WTC11 (cell line): ENCODE measurements around the gene GNA12. TPM values are rescaled to one million over a fixed set of nuclear protein-coding genes. Genes with fewer than 3 reads are reported as not detected.
A peak's percentile ranks its signal among the peaks of the same experiment; 100 is the strongest.

Experiments used
- ATAC-seq: fragments of 200-7000 bp; cut with Tn5 transposase; 2 replicates; pipeline ENCODE4 v1.10.0; 2021; ENCODE audit warnings: mild to moderate bottlenecking, moderate library complexity
- CTCF ChIA-PET: fragments of 300-600 bp; sonication (Branson Sonifier 250); formaldehyde crosslinking; loops from one replicate; lab custom pipeline; 2021; ENCODE audit warnings: antibody characterized with exemption; lab: Charles Lee
- POLR2A ChIA-PET: fragments of 350-600 bp; sonication (Branson Sonifier 250); formaldehyde crosslinking; loops from one replicate; lab custom pipeline; 2021; ENCODE audit warnings: antibody characterized with exemption; lab: Charles Lee
- DNase-seq: peaks from one replicate; pipeline ENCODE4 v3.0.0; 2021; ENCODE audit warnings: low spot score
- H3K27ac Mint-ChIP-seq: 2 replicates; pipeline ENCODE4 v1.8.0; 2021; ENCODE audit warnings: mixed read lengths
- H3K27me3 Mint-ChIP-seq: 2 replicates; pipeline ENCODE4 v1.8.0; 2021; ENCODE audit warnings: low read depth, mild to moderate bottlenecking, moderate library complexity, mixed read lengths
- H3K36me3 Mint-ChIP-seq: 2 replicates; pipeline ENCODE4 v1.8.0; 2021; ENCODE audit warnings: mixed read lengths
- H3K4me1 Mint-ChIP-seq: 2 replicates; pipeline ENCODE4 v1.8.0; 2022; ENCODE audit warnings: mixed read lengths
- H3K4me3 Mint-ChIP-seq: 2 replicates; pipeline ENCODE4 v1.8.0; 2021; ENCODE audit warnings: mild to moderate bottlenecking, moderate library complexity, mixed read lengths
- H3K9me3 Mint-ChIP-seq: 2 replicates; pipeline ENCODE4 v1.8.0; 2021; ENCODE audit warnings: mixed read lengths
- ATF1 ChIP-seq: sonication (generic); formaldehyde crosslinking; IDR thresholded peaks from 2 replicates; pipeline ENCODE4 v1.8.1; 2023; ENCODE audit warnings: mild to moderate bottlenecking, moderate library complexity, missing genetic modification reagents
- CBFB ChIP-seq: sonication (generic); formaldehyde crosslinking; IDR thresholded peaks from 2 replicates; pipeline ENCODE4 v1.8.1; 2022; ENCODE audit warnings: mild to moderate bottlenecking, low read depth, missing genetic modification reagents
- CREM ChIP-seq: sonication (generic); formaldehyde crosslinking; IDR thresholded peaks from 2 replicates; pipeline ENCODE4 v1.8.1; 2022; ENCODE audit warnings: mild to moderate bottlenecking, missing genetic modification reagents, moderate library complexity
- FOXJ3 ChIP-seq: sonication (generic); formaldehyde crosslinking; IDR thresholded peaks from 2 replicates; pipeline ENCODE4 v1.9.0; 2021; ENCODE audit warnings: missing genetic modification reagents, mild to moderate bottlenecking, borderline replicate concordance
- FOXP1 ChIP-seq: sonication (generic); formaldehyde crosslinking; IDR thresholded peaks from 2 replicates; pipeline ENCODE4 v1.8.0; 2022; ENCODE audit warnings: missing genetic modification reagents, mild to moderate bottlenecking, moderate library complexity, borderline replicate concordance
- JAZF1 ChIP-seq: fragments of 250-450 bp; sonication (Bioruptor Pico); IDR thresholded peaks from 2 replicates; pipeline ENCODE4 v1.9.0; 2021; ENCODE audit warnings: moderate library complexity, mild to moderate bottlenecking, inconsistent platforms
- JUN ChIP-seq: sonication (generic); formaldehyde crosslinking; IDR thresholded peaks from 2 replicates; pipeline ENCODE4 v1.8.0; 2023; ENCODE audit warnings: mild to moderate bottlenecking, missing genetic modification reagents
- MXD4 ChIP-seq: fragments of 250-450 bp; sonication (Bioruptor Pico); IDR thresholded peaks from 2 replicates; pipeline ENCODE4 v1.8.0; 2021; ENCODE audit warnings: mild to moderate bottlenecking, moderate library complexity, borderline replicate concordance
- NFYB ChIP-seq: sonication (generic); formaldehyde crosslinking; conservative IDR thresholded peaks from 2 replicates; pipeline ENCODE4 v1.8.0; 2022; ENCODE audit warnings: low read depth, missing genetic modification reagents
- RORB ChIP-seq: fragments of 250-450 bp; sonication (Bioruptor Pico); IDR thresholded peaks from 2 replicates; pipeline ENCODE4 v1.9.0; 2021; ENCODE audit warnings: mild to moderate bottlenecking
- TCF7 ChIP-seq: sonication (generic); formaldehyde crosslinking; IDR thresholded peaks from 2 replicates; pipeline ENCODE4 v1.8.0; 2022; ENCODE audit warnings: mild to moderate bottlenecking, low read depth, missing genetic modification reagents, moderate library complexity
- TEAD1 ChIP-seq: sonication (generic); formaldehyde crosslinking; IDR thresholded peaks from 2 replicates; pipeline ENCODE4 v1.8.0; 2022; ENCODE audit warnings: mild to moderate bottlenecking, missing genetic modification reagents
- ZNF263 ChIP-seq: sonication (generic); formaldehyde crosslinking; IDR thresholded peaks from 2 replicates; pipeline ENCODE4 v1.8.1; 2022; ENCODE audit warnings: low read depth, mild to moderate bottlenecking, moderate library complexity, missing genetic modification reagents
- ZNF396 ChIP-seq: fragments of 250-450 bp; sonication (Bioruptor Pico); IDR thresholded peaks from 2 replicates; pipeline ENCODE4 v1.8.0; 2021; ENCODE audit warnings: mild to moderate bottlenecking, moderate library complexity, borderline replicate concordance
- total RNA-seq: library from RNA; stranded (reverse); gene quantifications from 3 replicates; pipeline ENCODE4 v1.2.3, GENCODE V29; 2021
- TF ChIP-seq, protein P1 (sequence below): sonication (generic); formaldehyde crosslinking; IDR thresholded peaks from 2 replicates; pipeline ENCODE4 v1.8.1; 2023; ENCODE audit warnings: mild to moderate bottlenecking, missing genetic modification reagents, borderline replicate concordance
- TF ChIP-seq, protein P2 (sequence below): sonication (generic); formaldehyde crosslinking; IDR thresholded peaks from 2 replicates; pipeline ENCODE4 v1.8.0; 2023; ENCODE audit warnings: missing genetic modification reagents
- TF ChIP-seq, protein P3 (sequence below): sonication (generic); formaldehyde crosslinking; IDR thresholded peaks from 2 replicates; pipeline ENCODE4 v1.8.1; 2023; ENCODE audit warnings: mild to moderate bottlenecking, missing genetic modification reagents, moderate library complexity
- TF ChIP-seq, protein P4 (sequence below): fragments of 250-450 bp; sonication (Bioruptor Pico); IDR thresholded peaks from 2 replicates; pipeline ENCODE4 v1.9.0; 2021; ENCODE audit warnings: mild to moderate bottlenecking, borderline replicate concordance
- TF ChIP-seq, protein P5 (sequence below): sonication (generic); formaldehyde crosslinking; IDR thresholded peaks from 2 replicates; pipeline ENCODE4 v1.8.1; 2023; ENCODE audit warnings: mild to moderate bottlenecking, missing genetic modification reagents
- TF ChIP-seq, protein P6 (sequence below): sonication (generic); formaldehyde crosslinking; IDR thresholded peaks from 2 replicates; pipeline ENCODE4 v1.8.0; 2022; ENCODE audit warnings: mild to moderate bottlenecking, missing genetic modification reagents

GNA12 gene
- total RNA-seq, 1 experiment from 2014 or later = 99.6 TPM

DNA sequence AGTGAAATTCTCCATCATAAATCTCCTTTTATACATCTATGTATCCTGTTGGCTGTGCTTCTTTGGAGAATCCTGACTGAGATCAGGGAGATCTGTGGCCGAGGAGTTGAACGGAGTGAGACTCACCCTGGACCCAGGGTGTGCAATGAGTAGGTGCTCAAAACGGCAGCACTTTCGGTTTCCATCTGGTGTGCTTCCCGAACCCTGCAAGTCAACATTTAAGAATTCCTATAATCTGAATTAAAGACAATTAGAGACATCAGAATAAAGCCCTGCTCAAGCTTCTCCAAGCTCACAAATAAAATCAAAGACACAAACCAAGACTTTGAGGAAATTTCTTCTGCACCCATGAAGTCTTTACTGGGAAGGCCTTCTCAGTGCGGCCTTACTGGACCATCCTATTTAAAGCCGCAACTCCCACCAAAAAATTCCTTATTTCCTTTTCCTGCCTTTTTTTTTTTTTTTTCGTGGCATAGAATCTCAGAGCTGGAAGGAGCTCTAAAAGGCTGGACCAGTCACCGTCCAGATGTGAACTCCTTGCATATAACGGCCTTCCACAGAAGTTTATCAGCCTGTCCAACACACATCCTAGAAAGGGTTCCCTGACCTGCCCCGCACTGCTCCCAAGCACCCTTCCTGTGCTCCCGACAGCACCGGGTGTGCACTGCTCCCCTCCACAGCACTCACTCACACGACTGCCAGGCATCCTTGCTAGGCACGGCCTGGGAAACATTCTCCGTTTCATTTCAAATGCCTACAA is 29.7 kb downstream of the GNA12 start:
- POLR2A ChIA-PET = interaction anchor here (1.0 to 1.9 kb wide), 2 partner anchors 11 kb away, joined by 4 to 6 read pairs; no protein-coding TSS in a partner anchor
- TF ChIP-seq CREM (CRISPR knock-in tag) (no peak), JUN (CRISPR knock-in tag) (no peak), ATF1 (CRISPR knock-in tag) (no peak), JAZF1 (CRISPR knock-in tag) (no peak), ZNF396 (CRISPR knock-in tag) (no peak), TCF7 (CRISPR knock-in tag) (no peak), MXD4 (no peak), NFYB (CRISPR knock-in tag) (no peak), TEAD1 (no peak), FOXP1 (CRISPR knock-in tag) (no peak), FOXJ3 (CRISPR knock-in tag) (no peak), CBFB (CRISPR knock-in tag) (no peak), ZNF263 (CRISPR knock-in tag) (no peak), RORB (CRISPR knock-in tag) (no peak)
- TF ChIP-seq, protein P1, sequence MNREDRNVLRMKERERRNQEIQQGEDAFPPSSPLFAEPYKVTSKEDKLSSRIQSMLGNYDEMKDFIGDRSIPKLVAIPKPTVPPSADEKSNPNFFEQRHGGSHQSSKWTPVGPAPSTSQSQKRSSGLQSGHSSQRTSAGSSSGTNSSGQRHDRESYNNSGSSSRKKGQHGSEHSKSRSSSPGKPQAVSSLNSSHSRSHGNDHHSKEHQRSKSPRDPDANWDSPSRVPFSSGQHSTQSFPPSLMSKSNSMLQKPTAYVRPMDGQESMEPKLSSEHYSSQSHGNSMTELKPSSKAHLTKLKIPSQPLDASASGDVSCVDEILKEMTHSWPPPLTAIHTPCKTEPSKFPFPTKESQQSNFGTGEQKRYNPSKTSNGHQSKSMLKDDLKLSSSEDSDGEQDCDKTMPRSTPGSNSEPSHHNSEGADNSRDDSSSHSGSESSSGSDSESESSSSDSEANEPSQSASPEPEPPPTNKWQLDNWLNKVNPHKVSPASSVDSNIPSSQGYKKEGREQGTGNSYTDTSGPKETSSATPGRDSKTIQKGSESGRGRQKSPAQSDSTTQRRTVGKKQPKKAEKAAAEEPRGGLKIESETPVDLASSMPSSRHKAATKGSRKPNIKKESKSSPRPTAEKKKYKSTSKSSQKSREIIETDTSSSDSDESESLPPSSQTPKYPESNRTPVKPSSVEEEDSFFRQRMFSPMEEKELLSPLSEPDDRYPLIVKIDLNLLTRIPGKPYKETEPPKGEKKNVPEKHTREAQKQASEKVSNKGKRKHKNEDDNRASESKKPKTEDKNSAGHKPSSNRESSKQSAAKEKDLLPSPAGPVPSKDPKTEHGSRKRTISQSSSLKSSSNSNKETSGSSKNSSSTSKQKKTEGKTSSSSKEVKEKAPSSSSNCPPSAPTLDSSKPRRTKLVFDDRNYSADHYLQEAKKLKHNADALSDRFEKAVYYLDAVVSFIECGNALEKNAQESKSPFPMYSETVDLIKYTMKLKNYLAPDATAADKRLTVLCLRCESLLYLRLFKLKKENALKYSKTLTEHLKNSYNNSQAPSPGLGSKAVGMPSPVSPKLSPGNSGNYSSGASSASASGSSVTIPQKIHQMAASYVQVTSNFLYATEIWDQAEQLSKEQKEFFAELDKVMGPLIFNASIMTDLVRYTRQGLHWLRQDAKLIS (CRISPR knock-in tag) = no peak
- TF ChIP-seq, protein P2, sequence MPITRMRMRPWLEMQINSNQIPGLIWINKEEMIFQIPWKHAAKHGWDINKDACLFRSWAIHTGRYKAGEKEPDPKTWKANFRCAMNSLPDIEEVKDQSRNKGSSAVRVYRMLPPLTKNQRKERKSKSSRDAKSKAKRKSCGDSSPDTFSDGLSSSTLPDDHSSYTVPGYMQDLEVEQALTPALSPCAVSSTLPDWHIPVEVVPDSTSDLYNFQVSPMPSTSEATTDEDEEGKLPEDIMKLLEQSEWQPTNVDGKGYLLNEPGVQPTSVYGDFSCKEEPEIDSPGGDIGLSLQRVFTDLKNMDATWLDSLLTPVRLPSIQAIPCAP = no peak
- TF ChIP-seq, protein P3, sequence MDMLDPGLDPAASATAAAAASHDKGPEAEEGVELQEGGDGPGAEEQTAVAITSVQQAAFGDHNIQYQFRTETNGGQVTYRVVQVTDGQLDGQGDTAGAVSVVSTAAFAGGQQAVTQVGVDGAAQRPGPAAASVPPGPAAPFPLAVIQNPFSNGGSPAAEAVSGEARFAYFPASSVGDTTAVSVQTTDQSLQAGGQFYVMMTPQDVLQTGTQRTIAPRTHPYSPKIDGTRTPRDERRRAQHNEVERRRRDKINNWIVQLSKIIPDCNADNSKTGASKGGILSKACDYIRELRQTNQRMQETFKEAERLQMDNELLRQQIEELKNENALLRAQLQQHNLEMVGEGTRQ (CRISPR knock-in tag) = no peak
- TF ChIP-seq, protein P4, sequence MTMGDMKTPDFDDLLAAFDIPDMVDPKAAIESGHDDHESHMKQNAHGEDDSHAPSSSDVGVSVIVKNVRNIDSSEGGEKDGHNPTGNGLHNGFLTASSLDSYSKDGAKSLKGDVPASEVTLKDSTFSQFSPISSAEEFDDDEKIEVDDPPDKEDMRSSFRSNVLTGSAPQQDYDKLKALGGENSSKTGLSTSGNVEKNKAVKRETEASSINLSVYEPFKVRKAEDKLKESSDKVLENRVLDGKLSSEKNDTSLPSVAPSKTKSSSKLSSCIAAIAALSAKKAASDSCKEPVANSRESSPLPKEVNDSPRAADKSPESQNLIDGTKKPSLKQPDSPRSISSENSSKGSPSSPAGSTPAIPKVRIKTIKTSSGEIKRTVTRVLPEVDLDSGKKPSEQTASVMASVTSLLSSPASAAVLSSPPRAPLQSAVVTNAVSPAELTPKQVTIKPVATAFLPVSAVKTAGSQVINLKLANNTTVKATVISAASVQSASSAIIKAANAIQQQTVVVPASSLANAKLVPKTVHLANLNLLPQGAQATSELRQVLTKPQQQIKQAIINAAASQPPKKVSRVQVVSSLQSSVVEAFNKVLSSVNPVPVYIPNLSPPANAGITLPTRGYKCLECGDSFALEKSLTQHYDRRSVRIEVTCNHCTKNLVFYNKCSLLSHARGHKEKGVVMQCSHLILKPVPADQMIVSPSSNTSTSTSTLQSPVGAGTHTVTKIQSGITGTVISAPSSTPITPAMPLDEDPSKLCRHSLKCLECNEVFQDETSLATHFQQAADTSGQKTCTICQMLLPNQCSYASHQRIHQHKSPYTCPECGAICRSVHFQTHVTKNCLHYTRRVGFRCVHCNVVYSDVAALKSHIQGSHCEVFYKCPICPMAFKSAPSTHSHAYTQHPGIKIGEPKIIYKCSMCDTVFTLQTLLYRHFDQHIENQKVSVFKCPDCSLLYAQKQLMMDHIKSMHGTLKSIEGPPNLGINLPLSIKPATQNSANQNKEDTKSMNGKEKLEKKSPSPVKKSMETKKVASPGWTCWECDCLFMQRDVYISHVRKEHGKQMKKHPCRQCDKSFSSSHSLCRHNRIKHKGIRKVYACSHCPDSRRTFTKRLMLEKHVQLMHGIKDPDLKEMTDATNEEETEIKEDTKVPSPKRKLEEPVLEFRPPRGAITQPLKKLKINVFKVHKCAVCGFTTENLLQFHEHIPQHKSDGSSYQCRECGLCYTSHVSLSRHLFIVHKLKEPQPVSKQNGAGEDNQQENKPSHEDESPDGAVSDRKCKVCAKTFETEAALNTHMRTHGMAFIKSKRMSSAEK (CRISPR knock-in tag) = no peak
- TF ChIP-seq, protein P5, sequence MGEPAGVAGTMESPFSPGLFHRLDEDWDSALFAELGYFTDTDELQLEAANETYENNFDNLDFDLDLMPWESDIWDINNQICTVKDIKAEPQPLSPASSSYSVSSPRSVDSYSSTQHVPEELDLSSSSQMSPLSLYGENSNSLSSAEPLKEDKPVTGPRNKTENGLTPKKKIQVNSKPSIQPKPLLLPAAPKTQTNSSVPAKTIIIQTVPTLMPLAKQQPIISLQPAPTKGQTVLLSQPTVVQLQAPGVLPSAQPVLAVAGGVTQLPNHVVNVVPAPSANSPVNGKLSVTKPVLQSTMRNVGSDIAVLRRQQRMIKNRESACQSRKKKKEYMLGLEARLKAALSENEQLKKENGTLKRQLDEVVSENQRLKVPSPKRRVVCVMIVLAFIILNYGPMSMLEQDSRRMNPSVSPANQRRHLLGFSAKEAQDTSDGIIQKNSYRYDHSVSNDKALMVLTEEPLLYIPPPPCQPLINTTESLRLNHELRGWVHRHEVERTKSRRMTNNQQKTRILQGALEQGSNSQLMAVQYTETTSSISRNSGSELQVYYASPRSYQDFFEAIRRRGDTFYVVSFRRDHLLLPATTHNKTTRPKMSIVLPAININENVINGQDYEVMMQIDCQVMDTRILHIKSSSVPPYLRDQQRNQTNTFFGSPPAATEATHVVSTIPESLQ (CRISPR knock-in tag) = no peak
- TF ChIP-seq, protein P6, sequence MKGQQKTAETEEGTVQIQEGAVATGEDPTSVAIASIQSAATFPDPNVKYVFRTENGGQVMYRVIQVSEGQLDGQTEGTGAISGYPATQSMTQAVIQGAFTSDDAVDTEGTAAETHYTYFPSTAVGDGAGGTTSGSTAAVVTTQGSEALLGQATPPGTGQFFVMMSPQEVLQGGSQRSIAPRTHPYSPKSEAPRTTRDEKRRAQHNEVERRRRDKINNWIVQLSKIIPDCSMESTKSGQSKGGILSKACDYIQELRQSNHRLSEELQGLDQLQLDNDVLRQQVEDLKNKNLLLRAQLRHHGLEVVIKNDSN (CRISPR knock-in tag) = no peak
- H3K4me3 Mint-ChIP-seq = peak overlapping the region; percentile 30
- H3K36me3 Mint-ChIP-seq = peaks cover 3% of the 10 kb centered on the region
- H3K27me3 Mint-ChIP-seq = no peaks in the 10 kb centered on the region
- DNase-seq = no peak
- ATAC-seq = no peak; the same call in 1 of the 2 replicates
- peaks cover 95% of the 10 kb centered on the region for H3K4me1 Mint-ChIP-seq
- H3K9me3 Mint-ChIP-seq = no peaks in the 10 kb centered on the region
- CTCF ChIA-PET = interaction anchor here (0.7 to 2.0 kb wide), 5 partner anchors 10 to 78 kb away, joined by 3 to 9 read pairs (median 5); no protein-coding TSS in a partner anchor
- peak overlapping the region; percentile 96 for H3K27ac Mint-ChIP-seq
